Mesenchymal stem cell (in vitro differentiated cells and primary cell): ENCODE measurements around the gene RUNX1.
A peak's percentile ranks its signal among the peaks of the same experiment; 100 is the strongest.

Experiments used
- DNase-seq: peaks from one replicate; pipeline ENCODE4 v3.0.0-alpha.2; 2013
- H2AFZ ChIP-seq: one replicate; pipeline ENCODE4 v1.6.1; 2013; ENCODE audit warnings: low read depth, mild to moderate bottlenecking, control low read depth, inconsistent platforms, low read length, moderate library complexity
- H2AK5ac ChIP-seq: 2 replicates; pipeline ENCODE4 v1.6.1; 2013; ENCODE audit warnings: low read length, moderate library complexity, mild to moderate bottlenecking, inconsistent platforms; ENCODE audit not compliant: severe bottlenecking
- H2BK120ac ChIP-seq: one replicate; pipeline ENCODE4 v1.6.1; 2013; ENCODE audit warnings: low read depth, mild to moderate bottlenecking, inconsistent platforms, low read length, moderate library complexity
- H2BK12ac ChIP-seq, 2 experiments: one replicate each; pipeline ENCODE4 v1.6.1; 2013; ENCODE audit warnings: inconsistent platforms in 2 of 2, low read length in 2 of 2, mild to moderate bottlenecking in 2 of 2, moderate library complexity in 2 of 2, control low read depth in 1 of 2
- H2BK15ac ChIP-seq: one replicate; pipeline ENCODE4 v1.6.1; 2013; ENCODE audit warnings: mild to moderate bottlenecking, low read depth, inconsistent platforms; ENCODE audit not compliant: poor library complexity, severe bottlenecking
- H2BK5ac ChIP-seq: 2 replicates; pipeline ENCODE4 v1.6.1; 2013; ENCODE audit warnings: low read depth, mild to moderate bottlenecking, low read length, control low read depth, inconsistent platforms; ENCODE audit not compliant: poor library complexity, severe bottlenecking
- H3K14ac ChIP-seq, 2 experiments: one replicate each; pipeline ENCODE4 v1.6.1; 2013; ENCODE audit warnings: inconsistent platforms in 2 of 2, low read length in 2 of 2, control low read depth in 1 of 2, mild to moderate bottlenecking in 1 of 2, moderate library complexity in 1 of 2
- H3K18ac ChIP-seq, 2 experiments: one replicate each; pipeline ENCODE4 v1.6.1; 2013; ENCODE audit warnings: inconsistent platforms in 2 of 2, low read length in 2 of 2, control low read depth in 1 of 2, low read depth in 1 of 2, mild to moderate bottlenecking in 1 of 2
- H3K23ac ChIP-seq, 2 experiments: one replicate each; pipeline ENCODE4 v1.6.1; 2013; ENCODE audit warnings: inconsistent platforms in 2 of 2, low read length in 2 of 2, mild to moderate bottlenecking in 2 of 2, moderate library complexity in 2 of 2, control low read depth in 1 of 2
- H3K27ac ChIP-seq: 2 replicates; pipeline ENCODE4 v1.5.1; 2013; ENCODE audit warnings: mild to moderate bottlenecking, moderate library complexity, low read length, control low read depth, inconsistent platforms; ENCODE audit not compliant: poor library complexity, severe bottlenecking
- H3K27me3 ChIP-seq, 2 experiments: 2 replicates each; pipeline versions ENCODE4 v1.6.1 to v1.7.0; 2013; ENCODE audit warnings: low read length in 2 of 2, mild to moderate bottlenecking in 2 of 2, moderate library complexity in 2 of 2, control low read depth in 1 of 2, inconsistent platforms in 1 of 2; ENCODE audit not compliant: control insufficient read depth in 1 of 2, insufficient read depth in 1 of 2
- H3K36me3 ChIP-seq, 2 experiments: 2 replicates each; pipeline versions ENCODE4 v1.6.1 to v1.7.0; 2013; ENCODE audit warnings: low read length in 2 of 2, control low read depth in 1 of 2, inconsistent platforms in 1 of 2, low read depth in 1 of 2, mild to moderate bottlenecking in 1 of 2; ENCODE audit not compliant: insufficient read depth in 2 of 2, control insufficient read depth in 1 of 2
- H3K4ac ChIP-seq, 2 experiments: one replicate each; pipeline ENCODE4 v1.6.1; 2013; ENCODE audit warnings: inconsistent platforms in 2 of 2, low read length in 2 of 2, mild to moderate bottlenecking in 2 of 2, moderate library complexity in 2 of 2, control low read depth in 1 of 2, low read depth in 1 of 2
- H3K4me1 ChIP-seq: 2 replicates; pipeline ENCODE4 v1.6.1; 2013; ENCODE audit warnings: low read depth, low read length, control low read depth; ENCODE audit not compliant: control insufficient read depth, insufficient read depth
- H3K4me2 ChIP-seq: 2 replicates; pipeline ENCODE4 v1.6.1; 2013; ENCODE audit warnings: low read length, mild to moderate bottlenecking, inconsistent platforms; ENCODE audit not compliant: poor library complexity, severe bottlenecking
- H3K4me3 ChIP-seq, 2 experiments: 2 replicates each; pipeline versions ENCODE4 v1.5.1 to v1.7.0; 2013; ENCODE audit warnings: low read length in 2 of 2, mild to moderate bottlenecking in 2 of 2, control low read depth in 1 of 2, low read depth in 1 of 2; ENCODE audit not compliant: insufficient read depth in 1 of 2
- H3K79me1 ChIP-seq: replicated peaks from 2 replicates; pipeline ENCODE4 v1.6.1; 2013; ENCODE audit warnings: mild to moderate bottlenecking, control low read depth, low read length, inconsistent platforms; ENCODE audit not compliant: poor library complexity, severe bottlenecking
- H3K9ac ChIP-seq: 2 replicates; pipeline ENCODE4 v1.7.0; 2013; ENCODE audit warnings: mild to moderate bottlenecking, low read length, moderate library complexity
- H3K9me3 ChIP-seq: 2 replicates; pipeline ENCODE4 v1.7.0; 2013; ENCODE audit warnings: mild to moderate bottlenecking, low read length; ENCODE audit not compliant: control insufficient read depth
- H4K8ac ChIP-seq: one replicate; pipeline ENCODE4 v1.6.1; 2013; ENCODE audit warnings: inconsistent platforms, mild to moderate bottlenecking, low read length, moderate library complexity
- H4K91ac ChIP-seq: one replicate; pipeline ENCODE4 v1.6.1; 2013; ENCODE audit warnings: mild to moderate bottlenecking, low read length, inconsistent platforms
- WGBS: methylation state at CpG from one replicate; pipeline ENCODE4 v1.1.7; 2013; ENCODE audit warnings: mixed read lengths; 5-methylcytosine and 5-hydroxymethylcytosine counted together

Gene RUNX1

DNA sequence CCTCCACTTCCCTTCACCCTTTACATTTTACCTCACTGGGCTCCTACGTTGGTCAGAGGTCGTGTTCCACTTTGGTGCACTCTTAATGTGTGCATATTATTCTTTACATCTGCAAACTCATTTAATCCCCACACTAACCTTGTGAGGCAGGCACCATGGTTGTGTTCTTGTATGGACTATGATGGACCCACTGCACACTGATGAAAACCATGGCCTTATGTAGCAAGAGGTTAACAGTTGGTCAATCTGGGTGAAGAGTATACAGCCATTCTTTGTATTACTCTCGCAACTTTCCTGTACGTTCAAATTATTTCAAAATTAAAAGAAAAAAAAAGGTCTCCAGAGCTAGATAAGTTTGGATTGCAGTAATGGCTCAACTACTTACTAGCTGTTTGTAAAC lies 78.5 kb downstream of the RUNX1 start:
- Histone ChIP-seq H2BK5ac (no peak overlapping the region), H2BK120ac (no peak overlapping the region), H3K18ac (no peak overlapping the region), H2AK5ac (no peak overlapping the region), H3K9me3 (no peaks in the 10 kb centered on the region), H3K9ac (no peak overlapping the region), H3K79me1 (peaks cover 2% of the 10 kb centered on the region), H3K4ac (no peak overlapping the region), H3K4me3 (no peak overlapping the region), H2AFZ (no peak overlapping the region), H4K8ac (no peak overlapping the region), H4K91ac (no peak overlapping the region), H3K4me1 (peaks cover 4% of the 10 kb centered on the region), H3K14ac (no peak overlapping the region), H3K27ac (no peak overlapping the region), H2BK12ac (peak overlapping the region in 1 of 2 experiments; percentile 67), H3K36me3 (no peaks in the 10 kb centered on the region), H2BK15ac (peak overlapping the region; percentile 63), H3K27me3 (no peaks in the 10 kb centered on the region), H3K23ac (no peak overlapping the region), H3K4me2 (no peak overlapping the region)
- WGBS, result 83% methylated on average over 1 of the region's 4 CpGs
- DNase-seq, result no peak

DNA sequence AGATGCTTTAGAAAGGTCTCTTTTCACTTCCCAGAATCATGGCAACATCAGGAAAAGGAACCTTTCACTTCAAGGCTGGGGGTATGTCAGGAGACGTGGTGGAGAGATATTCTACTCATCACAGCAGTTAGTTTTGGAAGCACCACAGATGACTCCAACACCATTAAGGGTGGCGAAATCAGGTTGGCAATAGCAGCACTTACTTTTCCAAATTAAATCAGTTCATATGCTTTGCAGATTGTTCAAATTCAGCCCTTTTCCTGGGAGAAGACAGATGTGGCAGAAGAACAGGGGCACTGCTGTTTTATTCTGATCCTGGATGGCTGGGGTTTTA lies 79.0 kb downstream of the RUNX1 start:
- no peak overlapping the region for H4K91ac ChIP-seq
- H4K8ac ChIP-seq, result no peak overlapping the region
- no peak overlapping the region for H3K4me3 ChIP-seq
- no peak overlapping the region for H2BK15ac ChIP-seq
- peak overlapping the region in 1 of 2 experiments; percentile 12 for H3K18ac ChIP-seq
- H3K9ac ChIP-seq, result no peak overlapping the region
- H2BK120ac ChIP-seq, result no peak overlapping the region
- H3K36me3 ChIP-seq, result no peaks in the 10 kb centered on the region
- no peak overlapping the region for H2AK5ac ChIP-seq
- no peak overlapping the region for H3K23ac ChIP-seq
- peaks cover 5% of the 10 kb centered on the region for H3K4me1 ChIP-seq
- no peak overlapping the region for H3K27ac ChIP-seq
- no peak overlapping the region for H2BK5ac ChIP-seq
- H3K4ac ChIP-seq, result no peak overlapping the region
- no peak overlapping the region for H3K14ac ChIP-seq
- WGBS, result no CpG with 5 or more reads among the region's 2 CpGs
- H3K27me3 ChIP-seq, result no peaks in the 10 kb centered on the region
- H3K9me3 ChIP-seq, result no peaks in the 10 kb centered on the region
- H3K4me2 ChIP-seq, result no peak overlapping the region
- H3K79me1 ChIP-seq, result peaks cover 2% of the 10 kb centered on the region
- peak overlapping the region in 1 of 2 experiments; percentile 67 for H2BK12ac ChIP-seq
- H2AFZ ChIP-seq, result no peak overlapping the region
- DNase-seq, result no peak

DNA sequence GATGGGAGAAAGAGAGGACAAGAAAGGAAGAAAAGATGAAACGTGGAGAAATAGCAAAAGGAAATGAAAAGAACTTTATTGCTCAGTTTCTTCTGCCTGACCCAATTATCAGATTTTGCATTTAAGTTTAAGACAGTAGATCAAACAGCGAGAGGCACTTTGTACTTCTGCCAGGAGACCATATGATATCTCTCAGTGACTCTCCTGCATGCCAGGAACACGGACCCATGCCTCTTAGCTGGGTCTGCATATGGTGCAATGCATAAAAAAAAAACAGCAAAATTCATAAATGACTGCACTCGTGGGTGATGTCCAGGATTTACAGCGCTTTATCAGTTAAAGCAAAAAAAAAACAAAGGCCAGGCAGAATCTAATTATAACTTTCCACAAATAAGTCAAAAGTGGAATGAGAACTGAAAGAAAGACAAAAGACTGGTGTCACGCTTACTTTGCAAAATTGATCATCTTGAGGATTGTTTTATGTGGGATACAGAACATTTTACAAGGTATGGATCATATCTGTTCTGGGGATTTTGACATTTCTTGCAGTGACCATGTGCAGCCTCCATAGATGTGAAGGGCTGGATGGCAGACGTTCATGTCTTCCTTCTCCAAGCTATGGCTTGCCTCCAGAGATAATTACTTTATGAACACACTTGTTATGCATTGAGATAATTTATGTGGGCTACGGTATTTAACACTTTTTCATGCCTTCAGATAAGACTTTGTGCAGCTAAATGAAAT lies 79.5 kb downstream of the RUNX1 start:
- Histone ChIP-seq H2AFZ (no peak overlapping the region), H3K27ac (no peak overlapping the region), H3K9me3 (no peaks in the 10 kb centered on the region), H3K36me3 (no peaks in the 10 kb centered on the region), H2BK120ac (no peak overlapping the region), H3K4ac (no peak overlapping the region), H4K8ac (no peak overlapping the region), H2BK12ac (no peak overlapping the region), H3K9ac (no peak overlapping the region), H3K4me3 (no peak overlapping the region), H3K27me3 (no peaks in the 10 kb centered on the region), H3K4me1 (peaks cover 9% of the 10 kb centered on the region), H3K18ac (peak overlapping the region in 1 of 2 experiments; percentile 23), H4K91ac (no peak overlapping the region), H3K23ac (no peak overlapping the region), H2BK15ac (no peak overlapping the region), H3K14ac (no peak overlapping the region), H2BK5ac (no peak overlapping the region), H2AK5ac (no peak overlapping the region), H3K79me1 (peaks cover 2% of the 10 kb centered on the region), H3K4me2 (no peak overlapping the region)
- DNase-seq, result no peak
- 81% methylated on average over 5 of the region's 8 CpGs for WGBS

DNA sequence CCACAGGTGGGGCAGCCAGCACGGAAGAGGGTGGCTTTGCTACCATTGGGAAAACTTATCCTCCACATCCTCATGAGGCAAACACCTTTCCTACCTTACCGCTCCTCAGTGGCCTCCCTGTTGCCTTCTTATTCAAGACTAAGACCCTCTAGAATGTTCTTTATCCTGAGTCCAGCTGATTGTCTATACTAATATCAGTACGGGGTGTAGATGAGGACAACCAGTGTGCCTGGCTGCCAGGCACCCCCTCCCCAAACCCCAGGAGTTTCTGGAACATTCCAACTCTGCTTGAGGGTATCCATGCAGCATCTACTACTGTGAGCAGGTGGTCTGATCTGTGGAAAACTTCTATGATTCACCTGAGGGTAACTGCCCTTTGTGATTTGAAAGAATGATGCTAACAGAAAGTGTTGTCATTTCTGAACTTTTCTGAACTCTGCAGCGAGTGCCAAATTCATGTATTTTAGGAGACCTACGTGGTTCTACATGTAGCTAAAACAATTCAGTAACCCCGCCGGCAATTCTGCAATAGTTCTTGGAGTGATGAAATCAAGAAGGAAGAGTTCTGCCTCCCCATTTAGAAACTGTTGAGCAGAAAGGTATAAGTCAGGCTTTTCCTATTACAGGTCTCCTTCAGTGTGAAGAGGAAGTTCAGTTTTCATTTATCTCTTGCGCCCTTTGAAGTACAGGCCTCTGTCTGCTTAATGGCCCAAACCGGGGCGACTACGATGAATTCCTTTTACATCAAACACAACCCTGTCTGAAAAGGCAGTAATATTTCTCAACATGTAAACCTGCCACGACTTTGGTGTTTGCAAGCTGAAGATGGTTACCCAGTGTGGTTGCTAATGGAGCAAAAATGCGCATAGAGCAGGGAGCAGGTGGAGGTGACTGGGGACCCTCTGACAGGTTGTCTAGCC lies 80.4 kb downstream of the RUNX1 start:
- no peaks in the 10 kb centered on the region for H3K9me3 ChIP-seq
- peak overlapping the region in 1 of 2 experiments; percentile 77 for H3K4ac ChIP-seq
- no peak overlapping the region for H2AK5ac ChIP-seq
- no peak overlapping the region for H3K27ac ChIP-seq
- no peak for DNase-seq
- H2BK15ac ChIP-seq, result no peak overlapping the region
- peak overlapping the region in 1 of 2 experiments; percentile 91 for H2BK12ac ChIP-seq
- peak overlapping the region; percentile 13 for H4K8ac ChIP-seq
- no peak overlapping the region for H2BK120ac ChIP-seq
- peaks cover 9% of the 10 kb centered on the region for H3K4me1 ChIP-seq
- H3K4me2 ChIP-seq, result no peak overlapping the region
- no peak overlapping the region for H3K14ac ChIP-seq
- peak overlapping the region; percentile 9 for H4K91ac ChIP-seq
- no peaks in the 10 kb centered on the region for H3K79me1 ChIP-seq
- H3K23ac ChIP-seq, result no peak overlapping the region
- no peak overlapping the region for H3K4me3 ChIP-seq
- no peaks in the 10 kb centered on the region for H3K36me3 ChIP-seq
- 87% methylated on average over 10 of the region's 13 CpGs for WGBS
- H3K9ac ChIP-seq, result no peak overlapping the region
- no peak overlapping the region for H2BK5ac ChIP-seq
- no peaks in the 10 kb centered on the region for H3K27me3 ChIP-seq
- H3K18ac ChIP-seq, result peak overlapping the region; percentile 23 to 54
- H2AFZ ChIP-seq, result no peak overlapping the region
